A549 (cell line): ENCODE results near the gene KPTN. TPM values are rescaled to one million over a fixed set of nuclear protein-coding genes. Genes with fewer than 3 reads are reported as not detected.
A peak's percentile ranks its signal among the peaks of the same experiment; 100 is the strongest.

Experiments
- ATAC-seq, 2 experiments: fragments of 200-7000 bp in 1 of 2; fragments of >200 bp in 1 of 2; cut with Nextera tagmentation in 1 of 2; cut with Tn5 transposase in 1 of 2; 3 replicates each; pipeline versions ENCODE4 v1.8.0 to v1.9.1; 2018 to 2020; ENCODE audit warnings: mild to moderate bottlenecking in 1 of 2, moderate library complexity in 1 of 2
- CTCF ChIA-PET: fragments of 300-600 bp; sonication (Branson Sonifier 250); formaldehyde crosslinking; extraction: SDS; loops from one replicate; lab custom pipeline; 2021; ENCODE audit warnings: antibody characterized with exemption, inconsistent platforms; lab: Yijun Ruan, JAX
- POLR2A ChIA-PET: fragments of 350-600 bp; formaldehyde crosslinking; extraction: SDS; loops from one replicate; lab custom pipeline; 2021; ENCODE audit warnings: antibody characterized with exemption, inconsistent platforms; lab: Yijun Ruan, JAX
- DNase-seq, 2 experiments: peaks; one replicate each; pipeline versions ENCODE4 v3.0.0 to v3.0.0-alpha.2; 2011 to 2016; ENCODE audit warnings: low read depth in 1 of 2, low spot score in 1 of 2
- FAIRE-seq: peaks from 2 replicates; lab custom pipeline; 2011; peaks lifted over from hg19 to GRCh38; lab: Jason Lieb, UNC
- H3K27ac ChIP-seq, 2 experiments: fragments of >200 bp; sonication (Bioruptor Twin); formaldehyde crosslinking; 3 replicates each; pipeline ENCODE4 v1.5.1; 2016 to 2017
- H3K4me1 ChIP-seq: fragments of >200 bp; sonication (Bioruptor Twin); formaldehyde crosslinking; 3 replicates; pipeline ENCODE4 v1.6.1; 2016
- H3K4me2 ChIP-seq: fragments of >200 bp; sonication (Bioruptor Twin); formaldehyde crosslinking; 3 replicates; pipeline ENCODE4 v1.6.1; 2016
- H3K4me3 ChIP-seq: fragments of >200 bp; sonication (Bioruptor Twin); formaldehyde crosslinking; 3 replicates; pipeline ENCODE4 v1.5.1; 2016
- H3K9me3 ChIP-seq: fragments of >200 bp; sonication (Bioruptor Twin); formaldehyde crosslinking; 3 replicates; pipeline ENCODE4 v1.6.1; 2016
- BHLHE40 ChIP-seq: IDR thresholded peaks from 2 replicates; pipeline ENCODE4 v1.6.1; 2012; ENCODE audit warnings: low read depth, low read length, inconsistent platforms
- CBX2 ChIP-seq: fragments of 200-600 bp; sonication (generic); IDR thresholded peaks from 2 replicates; pipeline ENCODE4 v1.6.1; 2016; ENCODE audit warnings: low read depth, mild to moderate bottlenecking, borderline replicate concordance
- CBX8 ChIP-seq: fragments of 200-600 bp; sonication (generic); IDR thresholded peaks from 2 replicates; pipeline ENCODE4 v1.6.1; 2016
- CHD2 ChIP-seq: fragments of 150-350 bp; IDR thresholded peaks from 2 replicates; pipeline ENCODE4 v1.6.1; 2014; ENCODE audit warnings: low read length; ENCODE audit not compliant: partially characterized antibody
- EHF ChIP-seq: fragments of 250-450 bp; sonication (Bioruptor Pico); IDR thresholded peaks from 2 replicates; pipeline ENCODE4 v1.5.0; 2020; ENCODE audit warnings: mild to moderate bottlenecking
- FOXS1 ChIP-seq: fragments of 250-450 bp; sonication (Bioruptor Pico); IDR thresholded peaks from 2 replicates; pipeline ENCODE4 v1.5.0; 2020; ENCODE audit warnings: mild to moderate bottlenecking, moderate library complexity
- HDAC2 ChIP-seq: fragments of 200-600 bp; sonication (generic); IDR thresholded peaks from 2 replicates; pipeline ENCODE4 v1.6.1; 2016
- HEYL ChIP-seq: fragments of 250-450 bp; sonication (Bioruptor Pico); IDR thresholded peaks from 2 replicates; pipeline ENCODE4 v1.8.0; 2021; ENCODE audit warnings: mild to moderate bottlenecking, moderate library complexity
- HOXA7 ChIP-seq: fragments of 250-450 bp; sonication (Bioruptor Pico); IDR thresholded peaks from 2 replicates; pipeline ENCODE4 v1.5.0; 2020; ENCODE audit warnings: mild to moderate bottlenecking, moderate library complexity
- HOXB13 ChIP-seq: fragments of 250-450 bp; sonication (Bioruptor Pico); IDR thresholded peaks from 2 replicates; pipeline ENCODE4 v1.5.0; 2020; ENCODE audit warnings: low read depth, mild to moderate bottlenecking, moderate library complexity
- HOXB5 ChIP-seq: fragments of 250-450 bp; sonication (Bioruptor Pico); IDR thresholded peaks from 2 replicates; pipeline ENCODE4 v1.5.0; 2020; ENCODE audit warnings: mild to moderate bottlenecking, moderate library complexity
- JUNB ChIP-seq: fragments of >200 bp; sonication (Bioruptor Twin); formaldehyde crosslinking; IDR thresholded peaks from 2 replicates; pipeline ENCODE4 v1.6.1; 2016
- KDM1A ChIP-seq: fragments of 200-600 bp; sonication (generic); IDR thresholded peaks from 2 replicates; pipeline ENCODE4 v1.6.1; 2016; ENCODE audit warnings: low read depth, mild to moderate bottlenecking
- KDM5A ChIP-seq: fragments of 200-600 bp; sonication (generic); IDR thresholded peaks from 2 replicates; pipeline ENCODE4 v1.6.1; 2016; ENCODE audit warnings: antibody characterized with exemption, mild to moderate bottlenecking
- MAFK ChIP-seq: fragments of 450-650 bp; IDR thresholded peaks from 2 replicates; pipeline ENCODE4 v1.6.1; 2014; ENCODE audit not compliant: partially characterized antibody
- NFE2L2 ChIP-seq: fragments of 150-350 bp; conservative IDR thresholded peaks from 2 replicates; pipeline ENCODE4 v1.6.1; 2014; ENCODE audit warnings: low read length
- POLR2A ChIP-seq: IDR thresholded peaks from 2 replicates; pipeline ENCODE4 v1.6.1; 2012; ENCODE audit warnings: mild to moderate bottlenecking, low read length
- RAD21 ChIP-seq, 2 experiments: fragments of >200 bp in 1 of 2; sonication (Bioruptor Twin) in 1 of 2; formaldehyde crosslinking in 1 of 2; IDR thresholded peaks in 1 of 2; conservative IDR thresholded peaks in 1 of 2; 2 replicates in 1 of 2; 3 replicates in 1 of 2; pipeline ENCODE4 v1.6.1; 2012 to 2018; ENCODE audit warnings: inconsistent platforms in 1 of 2
- RARB ChIP-seq: fragments of 250-450 bp; sonication (Bioruptor Pico); IDR thresholded peaks from 2 replicates; pipeline ENCODE4 v1.8.0; 2021; ENCODE audit warnings: mild to moderate bottlenecking, moderate library complexity
- RNF2 ChIP-seq: fragments of 200-600 bp; sonication (generic); IDR thresholded peaks from 2 replicates; pipeline ENCODE4 v1.6.1; 2016; ENCODE audit warnings: low read depth, mild to moderate bottlenecking, antibody characterized with exemption, moderate library complexity, borderline replicate concordance
- SMC3 ChIP-seq: fragments of >200 bp; sonication (Bioruptor Twin); formaldehyde crosslinking; IDR thresholded peaks from 3 replicates; pipeline ENCODE4 v1.6.1; 2018; ENCODE audit warnings: inconsistent platforms
- SREBF2 ChIP-seq: fragments of 450-650 bp; IDR thresholded peaks from 2 replicates; pipeline ENCODE4 v1.6.1; 2014; ENCODE audit warnings: mild to moderate bottlenecking, moderate library complexity
- TFCP2L1 ChIP-seq: fragments of 250-450 bp; sonication (Bioruptor Pico); IDR thresholded peaks from 2 replicates; pipeline ENCODE4 v1.5.0; 2021; ENCODE audit warnings: mild to moderate bottlenecking
- TP53 ChIP-seq: fragments of 250-450 bp; sonication (Bioruptor Pico); IDR thresholded peaks from 2 replicates; pipeline ENCODE4 v1.5.0; 2021; ENCODE audit warnings: mild to moderate bottlenecking, moderate library complexity
- ZSCAN20 ChIP-seq: fragments of 250-450 bp; sonication (Bioruptor Pico); IDR thresholded peaks from 2 replicates; pipeline ENCODE4 v1.8.0; 2022; ENCODE audit warnings: mild to moderate bottlenecking, moderate library complexity
- WGBS: methylation state at CpG from one replicate; pipeline ENCODE4 v1.1.6; 2017; ENCODE audit errors: missing lambda C conversion rate; 5-methylcytosine and 5-hydroxymethylcytosine counted together
- polyA plus RNA-seq, 4 experiments: library from polyadenylated mRNA; depleted of rRNA in 3 of 4; stranded (reverse); fragments of >200 nt; fragmentation: RNase III in 1 of 4; extraction: RNeasy Plus Mini Kit Qiagen cat#74134 plus additional on column Dnase treatment in 1 of 4; gene quantifications; 2 replicates in 3 of 4; 3 replicates in 1 of 4; pipeline ENCODE4 v1.2.3, GENCODE V29; 2011 to 2017
- TF ChIP-seq, protein P1 (sequence below): fragments of >200 bp; sonication (Bioruptor Twin); formaldehyde crosslinking; IDR thresholded peaks from 3 replicates; pipeline ENCODE4 v1.6.1; 2016
- TF ChIP-seq, protein P2 (sequence below): IDR thresholded peaks from 2 replicates; pipeline ENCODE4 v1.6.1; 2012
- TF ChIP-seq, protein P3 (sequence below): IDR thresholded peaks from 2 replicates; pipeline ENCODE4 v1.6.1; 2012; ENCODE audit warnings: low read depth, borderline replicate concordance
- TF ChIP-seq, protein P4 (sequence below): fragments of >200 bp; sonication (Bioruptor Twin); formaldehyde crosslinking; IDR thresholded peaks from 3 replicates; pipeline ENCODE4 v1.5.1; 2016

Gene KPTN
- polyA plus RNA-seq, 2 of the 4 experiments (the other 2 are of a cell fraction): 10.6 to 20.6 TPM

DNA sequence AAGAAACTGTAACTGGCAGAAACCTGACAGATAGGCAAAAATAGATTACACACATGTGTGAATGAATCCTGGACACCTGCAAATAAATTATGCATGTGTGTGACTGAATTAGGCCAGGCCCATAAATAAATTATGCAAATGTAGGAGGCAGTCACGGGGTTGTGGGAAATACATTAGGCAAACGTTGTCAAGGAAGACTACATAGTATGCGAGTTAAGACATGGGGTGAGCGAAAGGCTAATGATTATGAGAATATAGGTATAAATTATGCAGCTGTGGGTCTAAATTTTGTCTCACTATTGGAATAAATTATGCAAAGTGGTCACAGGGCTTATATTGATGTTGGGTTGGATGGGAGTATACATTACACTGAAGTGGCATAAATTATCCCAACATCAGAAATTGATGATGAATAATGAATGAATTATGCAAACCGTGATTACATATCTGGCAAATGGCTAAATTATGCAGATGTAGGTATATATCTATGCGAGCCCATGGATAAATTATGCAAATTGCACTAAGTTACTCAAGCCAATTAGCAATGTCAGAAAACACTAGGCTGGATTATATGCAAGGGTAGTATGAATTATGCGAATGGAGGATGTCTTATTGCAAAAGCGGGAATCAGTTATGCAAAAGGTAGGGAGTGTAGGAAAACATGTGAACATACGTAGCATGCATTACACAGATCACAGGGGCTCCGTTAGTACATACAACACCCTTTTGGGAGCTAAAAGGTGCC lies 19.2 kb downstream of the KPTN start:
- POLR2A ChIA-PET: no interaction called here
- H3K4me1 ChIP-seq: peaks cover 7% of the 10 kb centered on the region; the same call in 1 of the 3 replicates
- DNase-seq: no peak
- no peak overlapping the region for H3K4me2 ChIP-seq
- peak; percentile 70 for FAIRE-seq
- 42% methylated on average over 10 of the region's 10 CpGs for WGBS
- H3K27ac ChIP-seq: no peak overlapping the region
- no peak overlapping the region for H3K4me3 ChIP-seq
- no peak for ATAC-seq
- CTCF ChIA-PET: interaction anchor here (2.6 to 3.0 kb wide), 3 partner anchors 19 to 234 kb away, joined by 13 to 17 read pairs (median 14); partner anchors contain the start of gene KPTN
- no peaks in the 10 kb centered on the region for H3K9me3 ChIP-seq
- TF ChIP-seq, protein P1, sequence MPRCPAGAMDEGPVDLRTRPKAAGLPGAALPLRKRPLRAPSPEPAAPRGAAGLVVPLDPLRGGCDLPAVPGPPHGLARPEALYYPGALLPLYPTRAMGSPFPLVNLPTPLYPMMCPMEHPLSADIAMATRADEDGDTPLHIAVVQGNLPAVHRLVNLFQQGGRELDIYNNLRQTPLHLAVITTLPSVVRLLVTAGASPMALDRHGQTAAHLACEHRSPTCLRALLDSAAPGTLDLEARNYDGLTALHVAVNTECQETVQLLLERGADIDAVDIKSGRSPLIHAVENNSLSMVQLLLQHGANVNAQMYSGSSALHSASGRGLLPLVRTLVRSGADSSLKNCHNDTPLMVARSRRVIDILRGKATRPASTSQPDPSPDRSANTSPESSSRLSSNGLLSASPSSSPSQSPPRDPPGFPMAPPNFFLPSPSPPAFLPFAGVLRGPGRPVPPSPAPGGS: no peak
- TF ChIP-seq HEYL (CRISPR knock-in tag) (no peak), RNF2 (no peak), SMC3 (no peak), MAFK (no peak), TFCP2L1 (CRISPR knock-in tag) (no peak), KDM5A (no peak), RAD21 (conservative IDR thresholded peaks at IDR 0.05 in 1 of 2, IDR thresholded peaks at IDR 0.05 in 1 of 2) (no peak), KDM1A (no peak), BHLHE40 (no peak), HOXB13 (CRISPR knock-in tag) (no peak), EHF (no peak), NFE2L2 (no peak), FOXS1 (CRISPR knock-in tag) (no peak), HOXB5 (no peak), CHD2 (no peak), TP53 (no peak), POLR2A (no peak), JUNB (no peak)
- TF ChIP-seq, protein P2, sequence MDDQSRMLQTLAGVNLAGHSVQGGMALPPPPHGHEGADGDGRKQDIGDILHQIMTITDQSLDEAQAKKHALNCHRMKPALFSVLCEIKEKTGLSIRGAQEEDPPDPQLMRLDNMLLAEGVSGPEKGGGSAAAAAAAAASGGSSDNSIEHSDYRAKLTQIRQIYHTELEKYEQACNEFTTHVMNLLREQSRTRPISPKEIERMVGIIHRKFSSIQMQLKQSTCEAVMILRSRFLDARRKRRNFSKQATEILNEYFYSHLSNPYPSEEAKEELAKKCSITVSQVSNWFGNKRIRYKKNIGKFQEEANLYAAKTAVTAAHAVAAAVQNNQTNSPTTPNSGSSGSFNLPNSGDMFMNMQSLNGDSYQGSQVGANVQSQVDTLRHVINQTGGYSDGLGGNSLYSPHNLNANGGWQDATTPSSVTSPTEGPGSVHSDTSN: no peak
- TF ChIP-seq, all 56 proteins: peak for 0

DNA sequence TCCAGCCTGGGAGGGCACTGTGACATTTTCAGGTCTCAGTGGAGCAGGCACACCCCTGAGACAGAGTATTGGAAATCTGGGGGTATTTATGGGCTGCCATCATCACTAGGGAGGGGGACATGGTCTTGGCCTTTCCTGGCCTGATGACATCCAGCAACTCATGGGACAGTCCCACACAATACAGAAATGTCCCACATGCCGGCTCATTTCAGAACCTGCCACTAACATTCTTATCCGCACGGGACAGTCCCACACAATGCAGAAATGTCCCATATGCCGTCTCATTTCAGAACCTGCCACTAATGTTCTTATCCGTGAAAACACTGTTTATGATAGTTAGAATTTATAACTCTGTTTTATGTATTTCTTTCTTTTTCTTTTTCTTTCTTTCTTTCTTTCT lies 22.1 kb downstream of the KPTN start:
- Histone ChIP-seq H3K27ac (no peak overlapping the region), H3K4me3 (no peak overlapping the region), H3K9me3 (peaks cover 4% of the 10 kb centered on the region), H3K4me2 (no peak overlapping the region), H3K4me1 (no peaks in the 10 kb centered on the region)
- ATAC-seq (no peak), FAIRE-seq (no peak), DNase-seq (no peak)
- no peak for TF ChIP-seq ZSCAN20
- no peak for TF ChIP-seq CHD2
- TF ChIP-seq KDM1A: no peak
- TF ChIP-seq CBX2: no peak
- TF ChIP-seq, protein P3, sequence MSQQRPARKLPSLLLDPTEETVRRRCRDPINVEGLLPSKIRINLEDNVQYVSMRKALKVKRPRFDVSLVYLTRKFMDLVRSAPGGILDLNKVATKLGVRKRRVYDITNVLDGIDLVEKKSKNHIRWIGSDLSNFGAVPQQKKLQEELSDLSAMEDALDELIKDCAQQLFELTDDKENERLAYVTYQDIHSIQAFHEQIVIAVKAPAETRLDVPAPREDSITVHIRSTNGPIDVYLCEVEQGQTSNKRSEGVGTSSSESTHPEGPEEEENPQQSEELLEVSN: no peak
- no peak for TF ChIP-seq EHF
- no peak for TF ChIP-seq CBX8
- TF ChIP-seq, protein P2: no peak
- no peak for TF ChIP-seq HOXA7
- no peak for TF ChIP-seq POLR2A
- no peak for TF ChIP-seq RAD21 (conservative IDR thresholded peaks at IDR 0.05 in 1 of 2, IDR thresholded peaks at IDR 0.05 in 1 of 2)
- no peak for TF ChIP-seq TP53
- no peak for TF ChIP-seq SREBF2
- TF ChIP-seq, protein P4, sequence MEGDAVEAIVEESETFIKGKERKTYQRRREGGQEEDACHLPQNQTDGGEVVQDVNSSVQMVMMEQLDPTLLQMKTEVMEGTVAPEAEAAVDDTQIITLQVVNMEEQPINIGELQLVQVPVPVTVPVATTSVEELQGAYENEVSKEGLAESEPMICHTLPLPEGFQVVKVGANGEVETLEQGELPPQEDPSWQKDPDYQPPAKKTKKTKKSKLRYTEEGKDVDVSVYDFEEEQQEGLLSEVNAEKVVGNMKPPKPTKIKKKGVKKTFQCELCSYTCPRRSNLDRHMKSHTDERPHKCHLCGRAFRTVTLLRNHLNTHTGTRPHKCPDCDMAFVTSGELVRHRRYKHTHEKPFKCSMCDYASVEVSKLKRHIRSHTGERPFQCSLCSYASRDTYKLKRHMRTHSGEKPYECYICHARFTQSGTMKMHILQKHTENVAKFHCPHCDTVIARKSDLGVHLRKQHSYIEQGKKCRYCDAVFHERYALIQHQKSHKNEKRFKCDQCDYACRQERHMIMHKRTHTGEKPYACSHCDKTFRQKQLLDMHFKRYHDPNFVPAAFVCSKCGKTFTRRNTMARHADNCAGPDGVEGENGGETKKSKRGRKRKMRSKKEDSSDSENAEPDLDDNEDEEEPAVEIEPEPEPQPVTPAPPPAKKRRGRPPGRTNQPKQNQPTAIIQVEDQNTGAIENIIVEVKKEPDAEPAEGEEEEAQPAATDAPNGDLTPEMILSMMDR: no peak
- no peak for TF ChIP-seq RARB (CRISPR knock-in tag)
- no peak for TF ChIP-seq HDAC2
- TF ChIP-seq, protein P1: no peak
- 73% methylated on average over 5 of the region's 5 CpGs for WGBS
- CTCF ChIA-PET: interaction anchor here (1.2 to 2.7 kb wide), 2 partner anchors 25 to 237 kb away, joined by 6 to 14 read pairs; no protein-coding TSS in a partner anchor
- POLR2A ChIA-PET: no interaction called here
